HEK293 (cell line): Measurements from ENCODE around the gene NR2C2AP.

ENCODE experiments used
- ZNF274 ChIP-seq, 2 experiments: fragments of 200-500 bp in 1 of 2; fragments of 450-650 bp in 1 of 2; sonication (Bioruptor generic) in 1 of 2; formaldehyde crosslinking in 1 of 2; IDR thresholded peaks; 2 replicates each; pipeline versions ENCODE4 v1.5.1 to v1.6.1; 2014 to 2016; ENCODE audit warnings: borderline replicate concordance in 1 of 2, inconsistent platforms in 1 of 2, low read length in 1 of 2, missing biosample characterization in 1 of 2, missing genetic modification characterization in 1 of 2
- ZNF549 ChIP-seq: fragments of 450-650 bp; IDR thresholded peaks from 2 replicates; pipeline ENCODE4 v1.5.1; 2018; ENCODE audit warnings: missing biosample characterization, missing genetic modification characterization, mild to moderate bottlenecking, inconsistent platforms, moderate library complexity
- TF ChIP-seq, protein P1 (sequence below): IDR thresholded peaks from 2 replicates; pipeline ENCODE4 v1.6.1; 2011; ENCODE audit warnings: mild to moderate bottlenecking, low read depth, low read length, borderline replicate concordance

DNA sequence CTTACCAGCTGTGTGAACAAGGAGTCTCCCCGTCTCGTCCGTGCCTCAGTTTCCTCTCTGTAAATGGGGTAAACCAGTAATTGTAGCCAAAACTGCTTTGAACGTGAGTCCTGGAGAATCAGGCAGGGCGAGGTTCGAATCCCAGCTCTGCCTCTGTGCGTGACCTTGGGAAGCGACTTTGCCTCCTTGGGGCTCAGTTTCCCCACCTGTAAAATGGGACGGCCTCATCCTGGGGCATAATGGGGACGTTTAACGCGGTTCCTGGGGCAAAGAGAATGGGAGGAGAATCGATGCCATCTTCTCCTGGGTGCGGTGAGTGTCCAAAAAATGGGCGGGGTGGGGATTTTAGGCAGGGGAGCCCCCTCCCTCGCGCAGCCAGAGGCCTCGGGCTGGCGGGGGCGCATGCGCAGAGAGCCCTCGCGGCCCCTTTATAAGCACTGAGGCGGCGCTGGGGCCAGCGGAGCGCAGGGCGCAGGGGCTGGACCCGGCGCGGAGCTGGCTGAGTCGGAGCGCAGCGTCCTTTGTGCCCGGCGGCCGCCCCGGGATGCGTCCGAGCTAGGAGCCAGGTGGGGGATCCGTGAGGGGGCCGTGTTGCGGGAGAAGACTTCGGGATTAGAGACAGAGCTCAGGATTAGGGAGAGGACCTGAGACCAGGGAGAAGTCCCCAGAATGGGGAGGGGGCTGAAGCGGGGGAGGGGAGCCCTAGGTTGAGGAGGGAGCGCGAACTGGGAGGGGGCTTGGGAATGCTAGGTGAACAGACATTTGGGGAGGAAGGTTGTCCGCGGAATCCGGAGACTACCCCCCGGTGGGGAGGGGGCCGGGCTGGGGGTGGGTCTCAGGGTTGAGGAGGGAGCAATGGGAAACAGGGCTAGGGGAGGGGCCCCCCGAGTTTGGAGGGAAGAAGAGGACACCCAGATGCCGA, 8.5 kb upstream of the NR2C2AP start, which contains the start of gene NCAN:
- TF ChIP-seq, protein P1, sequence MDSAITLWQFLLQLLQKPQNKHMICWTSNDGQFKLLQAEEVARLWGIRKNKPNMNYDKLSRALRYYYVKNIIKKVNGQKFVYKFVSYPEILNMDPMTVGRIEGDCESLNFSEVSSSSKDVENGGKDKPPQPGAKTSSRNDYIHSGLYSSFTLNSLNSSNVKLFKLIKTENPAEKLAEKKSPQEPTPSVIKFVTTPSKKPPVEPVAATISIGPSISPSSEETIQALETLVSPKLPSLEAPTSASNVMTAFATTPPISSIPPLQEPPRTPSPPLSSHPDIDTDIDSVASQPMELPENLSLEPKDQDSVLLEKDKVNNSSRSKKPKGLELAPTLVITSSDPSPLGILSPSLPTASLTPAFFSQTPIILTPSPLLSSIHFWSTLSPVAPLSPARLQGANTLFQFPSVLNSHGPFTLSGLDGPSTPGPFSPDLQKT, result no peak
- TF ChIP-seq ZNF274 (IDR thresholded peaks at IDR 0.05; ENCODE audit: low read length), result no peak
- no peak for TF ChIP-seq ZNF274 (tag by site-specific recombination; IDR thresholded peaks at IDR 0.05; ENCODE audit: borderline replicate concordance)
- TF ChIP-seq ZNF549 (tag by site-specific recombination), result no peak
